ENCODE results near the gene ITGB8.

DNA sequence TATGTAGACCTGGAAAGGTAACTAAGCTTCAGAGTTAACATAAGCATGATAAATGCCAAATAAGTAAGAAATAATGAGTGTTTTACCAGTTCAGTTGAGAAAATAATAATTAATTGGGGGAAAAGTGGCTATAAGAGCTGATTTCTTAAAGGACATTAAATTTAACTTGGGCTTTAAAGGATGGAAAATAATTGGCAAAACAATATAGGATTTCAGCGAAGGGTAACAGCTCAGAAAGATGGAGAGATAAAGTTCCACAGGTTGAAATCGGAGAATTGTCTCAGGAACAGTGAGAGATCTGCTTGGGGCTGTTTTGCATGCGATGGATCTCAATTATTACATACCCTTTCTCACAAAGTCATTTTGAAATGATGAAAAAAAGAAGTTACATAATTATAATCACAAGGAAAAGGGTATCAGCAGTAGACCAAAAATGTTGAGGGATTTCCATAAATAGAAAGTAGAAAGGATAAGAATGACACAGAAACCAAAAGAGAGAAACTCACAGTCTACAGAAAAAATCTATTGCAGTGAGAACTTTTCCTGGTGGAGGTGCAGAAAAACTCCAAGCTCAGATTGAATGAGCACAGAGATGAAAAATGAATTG, 40.1 kb upstream of the ITGB8 start:
- TF ChIP-seq POLR2A (IDR thresholded peaks at IDR 0.05; ENCODE audit: low read depth, low read length) = no peak
- TF ChIP-seq, protein P1, sequence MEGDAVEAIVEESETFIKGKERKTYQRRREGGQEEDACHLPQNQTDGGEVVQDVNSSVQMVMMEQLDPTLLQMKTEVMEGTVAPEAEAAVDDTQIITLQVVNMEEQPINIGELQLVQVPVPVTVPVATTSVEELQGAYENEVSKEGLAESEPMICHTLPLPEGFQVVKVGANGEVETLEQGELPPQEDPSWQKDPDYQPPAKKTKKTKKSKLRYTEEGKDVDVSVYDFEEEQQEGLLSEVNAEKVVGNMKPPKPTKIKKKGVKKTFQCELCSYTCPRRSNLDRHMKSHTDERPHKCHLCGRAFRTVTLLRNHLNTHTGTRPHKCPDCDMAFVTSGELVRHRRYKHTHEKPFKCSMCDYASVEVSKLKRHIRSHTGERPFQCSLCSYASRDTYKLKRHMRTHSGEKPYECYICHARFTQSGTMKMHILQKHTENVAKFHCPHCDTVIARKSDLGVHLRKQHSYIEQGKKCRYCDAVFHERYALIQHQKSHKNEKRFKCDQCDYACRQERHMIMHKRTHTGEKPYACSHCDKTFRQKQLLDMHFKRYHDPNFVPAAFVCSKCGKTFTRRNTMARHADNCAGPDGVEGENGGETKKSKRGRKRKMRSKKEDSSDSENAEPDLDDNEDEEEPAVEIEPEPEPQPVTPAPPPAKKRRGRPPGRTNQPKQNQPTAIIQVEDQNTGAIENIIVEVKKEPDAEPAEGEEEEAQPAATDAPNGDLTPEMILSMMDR (conservative IDR thresholded peaks at IDR 0.05; ENCODE audit: low read depth, low read length) = no peak
- TF ChIP-seq BHLHE40 (IDR thresholded peaks at IDR 0.05; ENCODE audit: low read depth, low read length) = no peak
- no peak for TF ChIP-seq SMC3 (IDR thresholded peaks at IDR 0.05; ENCODE audit: low read depth, low read length)
- TF ChIP-seq, protein P2, sequence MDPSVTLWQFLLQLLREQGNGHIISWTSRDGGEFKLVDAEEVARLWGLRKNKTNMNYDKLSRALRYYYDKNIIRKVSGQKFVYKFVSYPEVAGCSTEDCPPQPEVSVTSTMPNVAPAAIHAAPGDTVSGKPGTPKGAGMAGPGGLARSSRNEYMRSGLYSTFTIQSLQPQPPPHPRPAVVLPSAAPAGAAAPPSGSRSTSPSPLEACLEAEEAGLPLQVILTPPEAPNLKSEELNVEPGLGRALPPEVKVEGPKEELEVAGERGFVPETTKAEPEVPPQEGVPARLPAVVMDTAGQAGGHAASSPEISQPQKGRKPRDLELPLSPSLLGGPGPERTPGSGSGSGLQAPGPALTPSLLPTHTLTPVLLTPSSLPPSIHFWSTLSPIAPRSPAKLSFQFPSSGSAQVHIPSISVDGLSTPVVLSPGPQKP (IDR thresholded peaks at IDR 0.05; ENCODE audit: borderline replicate concordance, low read depth, low read length) = no peak
- no peak for TF ChIP-seq RFX5 (IDR thresholded peaks at IDR 0.05; ENCODE audit: low read depth, low read length)
- TF ChIP-seq, protein P3, sequence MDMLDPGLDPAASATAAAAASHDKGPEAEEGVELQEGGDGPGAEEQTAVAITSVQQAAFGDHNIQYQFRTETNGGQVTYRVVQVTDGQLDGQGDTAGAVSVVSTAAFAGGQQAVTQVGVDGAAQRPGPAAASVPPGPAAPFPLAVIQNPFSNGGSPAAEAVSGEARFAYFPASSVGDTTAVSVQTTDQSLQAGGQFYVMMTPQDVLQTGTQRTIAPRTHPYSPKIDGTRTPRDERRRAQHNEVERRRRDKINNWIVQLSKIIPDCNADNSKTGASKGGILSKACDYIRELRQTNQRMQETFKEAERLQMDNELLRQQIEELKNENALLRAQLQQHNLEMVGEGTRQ (IDR thresholded peaks at IDR 0.05; ENCODE audit: low read depth, low read length) = no peak

Measured in IMR-90 (cell line).